ENCODE data around the gene PPP2R5B. TPM values are rescaled to one million over a fixed set of nuclear protein-coding genes. Genes with fewer than 3 reads are reported as not detected.

The PPP2R5B gene
- total RNA-seq, 2 experiments from 2014 or later: 13.2 to 13.5 TPM

DNA sequence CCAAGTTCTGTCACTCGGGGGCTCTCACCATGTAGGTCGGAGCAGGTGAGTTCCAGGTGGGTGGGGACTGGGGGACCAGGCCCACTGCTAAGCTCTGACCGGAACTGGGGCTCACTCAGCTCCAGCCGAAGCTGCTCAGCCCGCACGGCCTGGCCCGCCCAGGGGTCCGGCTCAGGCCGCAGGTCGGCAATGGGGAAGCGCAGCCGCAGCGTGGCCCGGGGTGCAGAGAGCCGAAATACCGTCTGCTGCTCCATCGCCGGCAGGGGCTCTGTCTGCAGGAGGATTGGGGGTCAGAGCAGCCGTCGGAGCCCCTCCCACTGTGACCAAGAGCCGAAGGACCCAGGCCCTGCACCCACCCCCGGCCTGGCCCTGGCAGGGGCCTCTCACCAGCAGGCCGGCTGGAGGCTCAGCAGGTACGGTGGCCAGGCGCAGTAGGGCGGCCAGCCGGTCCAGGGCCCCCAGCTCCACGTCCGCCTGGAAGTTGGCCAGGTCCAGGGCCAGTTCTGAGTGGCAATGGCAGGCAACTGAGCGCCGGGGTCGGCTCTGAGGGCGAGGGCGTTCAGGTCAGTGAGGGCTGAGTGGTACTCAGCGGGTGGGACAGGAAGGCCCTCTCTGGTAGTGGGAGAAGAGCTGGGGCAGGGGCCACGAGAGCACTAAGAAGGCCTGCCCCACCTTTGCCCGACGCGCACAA is 14.7 kb upstream of the PPP2R5B start:
- Mint-ChIP-seq H3K4me3 (no peak overlapping the region), H3K27me3 (no peaks in the 10 kb centered on the region), H3K27ac (no peak overlapping the region), H3K4me1 (no peaks in the 10 kb centered on the region), H3K9me3 (ENCODE audit: low read depth) (no peaks in the 10 kb centered on the region), H3K36me3 (ENCODE audit: low read depth) (peaks cover 17% of the 10 kb centered on the region)
- CTCF ChIA-PET: interaction anchor here (0.6 kb wide), 1 partner anchor 270 kb away, joined by 3 read pairs; no protein-coding TSS in a partner anchor
- POLR2A ChIA-PET: no interaction called here
- intact Hi-C loops (cut with DNase I, micrococcal nuclease): no loop called here
- DNase-seq (no peak), ATAC-seq (no peak)

DNA sequence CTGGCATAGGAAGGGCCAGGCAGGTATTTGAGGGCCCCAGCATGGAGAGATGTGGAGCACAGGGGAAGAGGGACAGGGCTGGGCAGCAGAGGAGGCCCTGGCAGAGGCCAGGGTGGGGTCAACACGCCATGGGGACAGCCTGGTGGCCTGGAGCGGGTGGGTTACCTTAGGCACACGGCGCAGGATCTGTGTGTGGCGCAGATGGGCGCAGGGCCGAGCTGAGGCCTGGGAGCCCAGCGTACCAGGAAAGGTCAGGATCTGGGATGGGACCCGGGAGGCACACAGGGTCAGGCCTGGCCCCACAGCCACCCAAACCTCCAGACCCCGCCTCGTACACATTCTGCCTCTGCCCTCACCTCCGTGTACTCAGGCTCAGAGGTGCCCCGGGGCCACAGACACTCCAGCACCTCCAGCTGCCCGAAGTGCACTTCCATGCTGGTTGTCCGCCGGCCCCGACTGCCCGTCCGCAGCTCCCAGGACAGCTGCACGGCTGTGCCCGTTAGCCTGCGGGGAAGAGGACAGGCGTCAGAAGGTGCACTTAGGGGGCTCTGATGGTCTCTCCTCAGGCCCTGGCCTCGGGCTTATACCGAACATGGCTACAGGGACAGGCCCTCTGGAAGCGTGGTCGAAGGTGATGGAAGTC is 13.9 kb upstream of the PPP2R5B start:
- Mint-ChIP-seq H3K27me3 (no peaks in the 10 kb centered on the region), H3K9me3 (ENCODE audit: low read depth) (no peaks in the 10 kb centered on the region), H3K36me3 (ENCODE audit: low read depth) (peaks cover 17% of the 10 kb centered on the region), H3K4me3 (no peak overlapping the region), H3K27ac (no peak overlapping the region), H3K4me1 (no peaks in the 10 kb centered on the region)
- ChIA-PET POLR2A (no interaction called here), CTCF (no interaction called here)
- no peak for ATAC-seq
- intact Hi-C loops (cut with DNase I, micrococcal nuclease): no loop called here
- DNase-seq: no peak

DNA sequence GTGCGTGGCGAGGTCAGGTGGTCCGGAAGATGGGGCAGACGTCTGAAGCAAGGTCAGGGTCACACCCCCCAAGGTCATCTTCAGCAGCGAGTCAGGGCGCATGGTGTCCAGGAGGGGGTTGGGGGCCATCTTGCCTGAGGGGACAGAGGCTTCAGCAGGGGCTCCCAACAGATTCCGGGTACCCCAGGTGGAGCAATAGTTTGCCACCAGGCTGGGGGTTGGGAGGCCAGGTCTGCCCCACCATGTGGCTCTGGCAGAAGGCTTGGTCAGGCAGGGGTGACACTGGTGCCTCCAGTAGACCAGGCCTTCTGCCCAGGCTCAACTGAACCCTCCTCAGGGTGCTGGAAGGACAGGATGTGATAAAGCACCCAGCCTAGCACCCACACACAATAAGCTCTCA is 13.3 kb upstream of the PPP2R5B start:
- H3K4me1 Mint-ChIP-seq: peaks cover 5% of the 10 kb centered on the region
- no peak for ATAC-seq
- CTCF ChIA-PET: interaction anchor here (0.5 to 0.7 kb wide), 3 partner anchors 9 to 490 kb away, joined by 3 read pairs; no protein-coding TSS in a partner anchor
- intact Hi-C loops (cut with DNase I, micrococcal nuclease): no loop called here
- no peak overlapping the region for H3K27ac Mint-ChIP-seq
- H3K27me3 Mint-ChIP-seq: no peaks in the 10 kb centered on the region
- no peaks in the 10 kb centered on the region for H3K9me3 Mint-ChIP-seq (ENCODE audit: low read depth)
- H3K36me3 Mint-ChIP-seq (ENCODE audit: low read depth): peaks cover 17% of the 10 kb centered on the region
- DNase-seq: no peak
- no peak overlapping the region for H3K4me3 Mint-ChIP-seq
- POLR2A ChIA-PET: no interaction called here

GRCh38 chr11:64911689-64912088 is 12.8 kb upstream of the PPP2R5B start:
- Mint-ChIP-seq H3K4me3 (no peak overlapping the region), H3K27ac (no peak overlapping the region), H3K27me3 (no peaks in the 10 kb centered on the region), H3K4me1 (peaks cover 8% of the 10 kb centered on the region), H3K9me3 (ENCODE audit: low read depth) (no peaks in the 10 kb centered on the region), H3K36me3 (ENCODE audit: low read depth) (peaks cover 17% of the 10 kb centered on the region)
- ChIA-PET POLR2A (no interaction called here), CTCF (interaction anchor here (0.5 to 1.2 kb wide), 4 partner anchors 8 to 489 kb away, joined by 3 read pairs; no protein-coding TSS in a partner anchor)
- DNase-seq (no peak), ATAC-seq (no peak)
- intact Hi-C loops (cut with DNase I, micrococcal nuclease): no loop called here

- Mint-ChIP-seq H3K27me3 (no peaks in the 10 kb centered on the region), H3K27ac (no peak overlapping the region), H3K4me3 (no peak overlapping the region), H3K4me1 (peaks cover 16% of the 10 kb centered on the region), H3K9me3 (ENCODE audit: low read depth) (no peaks in the 10 kb centered on the region), H3K36me3 (ENCODE audit: low read depth) (peaks cover 12% of the 10 kb centered on the region)
- POLR2A ChIA-PET: no interaction called here
- CTCF ChIA-PET: interaction anchor here (1.2 kb wide), 1 partner anchor 65 kb away, joined by 3 read pairs; no protein-coding TSS in a partner anchor
- intact Hi-C loops (cut with DNase I, micrococcal nuclease): no loop called here
- no peak for ATAC-seq
- DNase-seq: no peak
Measured at GRCh38 chr11:64913171-64913727, 11.2 kb upstream of the PPP2R5B start.

- Mint-ChIP-seq H3K4me1 (peaks cover 16% of the 10 kb centered on the region), H3K36me3 (ENCODE audit: low read depth) (peaks cover 10% of the 10 kb centered on the region), H3K9me3 (ENCODE audit: low read depth) (no peaks in the 10 kb centered on the region), H3K27ac (no peak overlapping the region), H3K27me3 (no peaks in the 10 kb centered on the region), H3K4me3 (no peak overlapping the region)
- ATAC-seq (no peak), DNase-seq (no peak)
- intact Hi-C loops (cut with DNase I, micrococcal nuclease): no loop called here
- ChIA-PET POLR2A (interaction anchor here (0.5 kb wide), 1 partner anchor 585 kb away, joined by 3 read pairs; the partner anchor contains the start of gene MALAT1), CTCF (no interaction called here)
Measured at GRCh38 chr11:64914123-64914522, 10.4 kb upstream of the PPP2R5B start.

- Mint-ChIP-seq H3K4me1 (peaks cover 16% of the 10 kb centered on the region), H3K36me3 (ENCODE audit: low read depth) (peaks cover 10% of the 10 kb centered on the region), H3K27ac (no peak overlapping the region), H3K27me3 (no peaks in the 10 kb centered on the region), H3K4me3 (peak overlapping the region; percentile 90), H3K9me3 (ENCODE audit: low read depth) (no peaks in the 10 kb centered on the region)
- CTCF ChIA-PET: interaction anchor here (0.7 to 1.6 kb wide), 4 partner anchors 30 to 68 kb away, joined by 3 to 6 read pairs (median 4); no protein-coding TSS in a partner anchor
- intact Hi-C loops (cut with DNase I, micrococcal nuclease): loop anchor here (5.0 kb wide), 4 partner anchors 57 to 657 kb away; partner anchors contain the start of genes ARL2 (in 1 of the 2), FAM89B (in 1 of the 2), MAJIN (in 1 of the 2) and TM7SF2 (in 1 of the 2)
- DNase-seq (no peak), ATAC-seq (no peak)
- POLR2A ChIA-PET: no interaction called here
Measured at GRCh38 chr11:64915376-64915887, 9.1 kb upstream of the PPP2R5B start.

DNA sequence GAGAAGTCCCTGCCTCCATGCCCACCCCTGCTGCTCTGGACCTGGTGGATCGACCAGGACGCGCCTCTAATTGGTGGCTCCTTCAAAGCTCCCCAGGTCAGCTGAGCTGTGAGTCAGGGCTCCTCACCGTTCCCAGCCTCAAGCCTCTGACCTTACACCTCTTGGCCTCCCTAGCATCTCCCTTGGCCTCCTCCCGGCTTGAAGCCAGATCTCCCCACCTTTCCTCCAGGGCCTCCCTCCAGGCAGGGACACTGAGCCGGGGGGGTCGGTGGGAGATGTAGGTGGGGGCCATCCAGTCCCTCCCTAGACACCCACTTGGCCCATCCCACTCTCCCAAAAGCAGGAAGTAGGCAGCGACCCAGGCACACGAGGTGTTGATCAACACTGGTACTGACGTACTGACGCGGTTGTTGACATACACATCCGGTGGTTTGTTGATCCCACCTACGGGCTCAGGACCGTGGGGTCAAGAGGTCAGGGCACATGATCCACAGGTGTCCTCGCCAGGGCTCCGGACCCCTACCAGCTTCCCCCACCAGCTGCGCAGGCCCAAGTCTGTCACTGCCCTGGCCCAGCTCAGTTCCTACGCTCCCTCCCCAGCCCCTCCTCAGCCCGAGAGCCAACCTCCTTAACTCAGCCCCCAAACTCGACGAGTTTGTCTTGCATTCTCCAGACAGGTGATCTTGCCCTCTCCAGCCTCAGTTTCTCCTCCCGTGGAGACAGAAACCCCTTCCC is 8.3 kb upstream of the PPP2R5B start:
- peak; percentile 1 for ATAC-seq
- DNase-seq: peak; percentile 54
- H3K4me1 Mint-ChIP-seq: peaks cover 16% of the 10 kb centered on the region
- CTCF ChIA-PET: interaction anchor here (0.7 to 1.6 kb wide), 4 partner anchors 31 to 118 kb away, joined by 3 to 6 read pairs (median 4); no protein-coding TSS in a partner anchor
- intact Hi-C loops (cut with DNase I, micrococcal nuclease): loop anchor here (5.0 kb wide), 4 partner anchors 56 to 656 kb away; partner anchors contain the start of genes ARL2 (in 1 of the 2), FAM89B (in 1 of the 2), MAJIN (in 1 of the 2) and TM7SF2 (in 1 of the 2)
- peak overlapping the region; percentile 83 for H3K27ac Mint-ChIP-seq
- peak overlapping the region; percentile 90 for H3K4me3 Mint-ChIP-seq
- H3K27me3 Mint-ChIP-seq: no peaks in the 10 kb centered on the region
- H3K36me3 Mint-ChIP-seq (ENCODE audit: low read depth): peaks cover 10% of the 10 kb centered on the region
- POLR2A ChIA-PET: no interaction called here
- no peaks in the 10 kb centered on the region for H3K9me3 Mint-ChIP-seq (ENCODE audit: low read depth)

DNA sequence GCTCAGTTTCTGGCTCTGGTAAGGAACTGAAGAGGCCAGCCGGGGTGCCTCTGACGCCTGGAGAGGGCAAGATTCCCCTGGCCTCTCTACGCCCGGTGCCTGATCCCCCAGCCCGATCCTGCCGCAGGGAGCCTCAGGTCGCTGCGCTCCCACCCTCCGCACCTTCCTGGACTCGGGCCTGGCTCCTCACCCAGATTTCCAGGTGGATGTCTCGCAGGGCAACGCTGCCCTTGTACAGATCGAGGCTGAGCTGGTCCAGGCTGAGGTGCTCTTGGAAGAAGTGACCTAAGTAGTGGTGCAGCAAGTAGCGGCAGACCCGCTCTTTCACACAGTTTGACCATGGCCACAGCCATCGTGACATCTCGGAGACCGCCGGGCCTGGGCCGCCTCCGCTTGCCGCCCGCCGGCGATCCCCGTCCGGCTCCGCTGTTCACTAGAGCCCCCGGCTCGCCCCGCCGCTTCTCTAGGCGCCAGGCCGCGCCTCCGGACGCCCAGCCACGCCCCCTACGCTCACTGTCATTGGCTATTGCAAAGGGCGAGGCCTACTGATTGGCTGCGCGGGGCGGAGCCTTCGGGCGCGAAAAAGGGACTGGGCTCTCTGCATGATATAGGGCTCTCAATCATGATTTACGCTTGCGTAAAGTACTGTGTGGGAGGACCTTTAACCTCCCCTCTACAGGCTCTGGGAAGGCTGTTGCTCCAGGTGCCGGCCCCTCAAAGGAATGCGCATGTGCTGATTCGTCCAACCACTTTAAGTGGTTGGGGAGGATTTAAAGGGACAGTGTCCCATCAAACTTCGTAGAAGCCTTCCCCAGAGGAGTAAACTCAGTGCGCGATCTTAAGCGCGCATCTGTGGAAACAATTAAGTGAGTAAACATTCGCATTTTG is 7.5 kb upstream of the PPP2R5B start, which contains the start of gene ATG2A:
Gene ATG2A, minus strand, starts transcription at position 435 of the 888 bp plus-strand sequence. Its CDS starts 74 bp downstream, at position 361.
- ATAC-seq: peak; percentile 99
- Mint-ChIP-seq H3K36me3 (ENCODE audit: low read depth) (peaks cover 4% of the 10 kb centered on the region), H3K4me3 (peak within 1 kb of the TSS; percentile 90), H3K4me1 (peaks cover 16% of the 10 kb centered on the region), H3K9me3 (ENCODE audit: low read depth) (no peaks in the 10 kb centered on the region), H3K27me3 (no peaks in the 10 kb centered on the region), H3K27ac (peak within 1 kb of the TSS; percentile 88)
- ChIA-PET CTCF (interaction anchor here (0.7 to 1.6 kb wide), 4 partner anchors 32 to 119 kb away, joined by 3 to 4 read pairs (median 4); no protein-coding TSS in a partner anchor), POLR2A (no interaction called here)
- peak; percentile 99 for DNase-seq
- intact Hi-C loops (cut with DNase I, micrococcal nuclease): loop anchor here (1.0 to 5.0 kb wide), 19 partner anchors 39 to 655 kb away; partner anchors contain the start of genes ARL2 (in 1 of the 2), CDCA5 (in 1 of the 2), EHD1 (in 1 of the 2) and FAM89B (in 1 of the 2)

DNA sequence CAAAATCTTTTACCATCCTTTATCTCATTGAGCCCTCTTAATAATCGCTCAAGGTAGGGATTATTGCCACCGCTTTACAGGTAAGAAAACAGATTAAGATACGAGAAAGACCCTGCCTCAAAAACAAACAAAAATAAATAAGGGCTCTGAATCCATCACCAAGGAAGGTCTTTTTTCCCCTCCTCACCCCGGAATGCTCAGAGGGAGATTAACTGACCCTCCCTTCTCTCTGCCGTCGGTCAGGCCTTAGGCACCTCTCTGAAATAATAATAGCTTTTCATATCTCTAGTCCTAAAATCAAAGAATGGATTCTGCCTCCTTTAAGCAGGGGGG is 6.9 kb upstream of the PPP2R5B start:
- peak overlapping the region; percentile 88 for H3K27ac Mint-ChIP-seq
- peaks cover 4% of the 10 kb centered on the region for H3K36me3 Mint-ChIP-seq (ENCODE audit: low read depth)
- intact Hi-C loops (cut with DNase I, micrococcal nuclease): loop anchor here (1.0 to 5.0 kb wide), 19 partner anchors 39 to 655 kb away; partner anchors contain the start of genes ARL2 (in 1 of the 2), CDCA5 (in 1 of the 2), EHD1 (in 1 of the 2) and FAM89B (in 1 of the 2)
- CTCF ChIA-PET: interaction anchor here (0.7 to 1.1 kb wide), 5 partner anchors 32 to 72 kb away, joined by 3 to 4 read pairs (median 3); no protein-coding TSS in a partner anchor
- POLR2A ChIA-PET: no interaction called here
- H3K4me3 Mint-ChIP-seq: peak overlapping the region; percentile 90
- no peak for DNase-seq
- no peaks in the 10 kb centered on the region for H3K27me3 Mint-ChIP-seq
- no peaks in the 10 kb centered on the region for H3K9me3 Mint-ChIP-seq (ENCODE audit: low read depth)
- peaks cover 16% of the 10 kb centered on the region for H3K4me1 Mint-ChIP-seq
- ATAC-seq: no peak
